CD4-positive, alpha-beta memory T cell (primary cell): ENCODE data around the gene MEPCE. TPM values are rescaled to one million over a fixed set of nuclear protein-coding genes. Genes with fewer than 3 reads are reported as not detected.
"Not testable (repeated sequence)": the region's sequence is repeated elsewhere in the genome, so short reads cannot be mapped to it uniquely, and the experiment has no call there.

Experiments
- CTCF ChIA-PET: fragments of 350-600 bp; sonication (Branson Sonifier 250); formaldehyde crosslinking; loops from one replicate; lab custom pipeline; 2021; ENCODE audit warnings: inconsistent platforms; ENCODE audit not compliant: partially characterized antibody; lab: Charles Lee
- POLR2A ChIA-PET: fragments of 350-600 bp; sonication (Branson Sonifier 250); formaldehyde crosslinking; loops from one replicate; lab custom pipeline; 2021; ENCODE audit not compliant: partially characterized antibody; lab: Charles Lee
- DNase-seq, 5 donors: peaks; one replicate each; pipeline versions ENCODE4 v3.0.0 to v3.0.0-alpha.2; 2020 to 2022; ENCODE audit warnings: mixed read lengths in 1 of 5
- H3K27ac ChIP-seq: one replicate; pipeline ENCODE4 v1.7.0; 2013; ENCODE audit warnings: low read depth, low read length
- H3K27me3 ChIP-seq: 2 replicates; pipeline ENCODE4 v1.7.0; 2013; ENCODE audit warnings: mild to moderate bottlenecking, low read length, moderate library complexity; ENCODE audit not compliant: insufficient read depth
- H3K36me3 ChIP-seq: 2 replicates; pipeline ENCODE4 v1.7.0; 2013; ENCODE audit warnings: mild to moderate bottlenecking, low read length, moderate library complexity; ENCODE audit not compliant: insufficient read depth
- H3K4me1 ChIP-seq: 2 replicates; pipeline ENCODE4 v1.7.0; 2013; ENCODE audit warnings: mild to moderate bottlenecking, low read length, moderate library complexity; ENCODE audit not compliant: insufficient read depth
- H3K4me3 ChIP-seq, 2 donors: one replicate each; pipeline ENCODE4 v1.7.0; 2013; ENCODE audit warnings: low read length in 2 of 2, mild to moderate bottlenecking in 1 of 2
- H3K9me3 ChIP-seq, 2 donors: one replicate each; pipeline ENCODE4 v1.7.0; 2013; ENCODE audit warnings: low read length in 2 of 2, control low read depth in 1 of 2; ENCODE audit not compliant: control insufficient read depth in 1 of 2
- H3K27ac Mint-ChIP-seq, 7 donors: one replicate each; pipeline ENCODE4 v1.8.0; 2020 to 2021; ENCODE audit warnings: mixed read lengths in 7 of 7, mild to moderate bottlenecking in 6 of 7, inconsistent platforms in 3 of 7, moderate library complexity in 3 of 7
- H3K27me3 Mint-ChIP-seq, 2 donors: one replicate each; pipeline ENCODE4 v1.8.0; 2020 to 2021; ENCODE audit warnings: mixed read lengths in 2 of 2
- H3K36me3 Mint-ChIP-seq, 2 donors: one replicate each; pipeline ENCODE4 v1.8.0; 2020 to 2021; ENCODE audit warnings: mixed read lengths in 2 of 2, inconsistent platforms in 1 of 2, mild to moderate bottlenecking in 1 of 2
- H3K4me1 Mint-ChIP-seq, 4 donors: one replicate each; pipeline ENCODE4 v1.8.0; 2020 to 2021; ENCODE audit warnings: mixed read lengths in 4 of 4, mild to moderate bottlenecking in 1 of 4
- H3K4me3 Mint-ChIP-seq, 8 donors: one replicate each; pipeline ENCODE4 v1.8.0; 2020 to 2021; ENCODE audit warnings: mixed read lengths in 8 of 8, mild to moderate bottlenecking in 7 of 8, moderate library complexity in 6 of 8, inconsistent platforms in 3 of 8
- H3K9me3 Mint-ChIP-seq, 8 donors: one replicate each; pipeline ENCODE4 v1.8.0; 2020 to 2021; ENCODE audit warnings: mixed read lengths in 8 of 8, mild to moderate bottlenecking in 5 of 8, inconsistent platforms in 3 of 8, moderate library complexity in 1 of 8
- intact Hi-C: fragments of 100-400 bp; cut with micrococcal nuclease; formaldehyde crosslinking; loops from one replicate; pipeline ENCODE4 v1.15.1; 2023
- polyA plus RNA-seq, 2 donors: library from polyadenylated mRNA; unstranded; fragments of 300-500 nt; fragmentation: Illumina TruSeq; gene quantifications; one replicate each; pipeline ENCODE4 v1.2.3, GENCODE V29; 2021
- total RNA-seq, 2 experiments: library from RNA; stranded (reverse); gene quantifications; one replicate each; pipeline ENCODE4 v1.2.3, GENCODE V29; 2021

Gene MEPCE
- total and polyA plus RNA-seq, 4 experiments from 2014 or later, result 7.9 to 58.8 (median 34.6) TPM

GRCh38 chr7:100444311-100445278 is 15.0 kb downstream of the MEPCE start:
- Histone ChIP-seq H3K36me3 (no peaks in the 10 kb centered on the region), H3K27ac (no peak overlapping the region), H3K9me3 (no peaks in the 10 kb centered on the region), H3K4me1 (peaks cover 13% of the 10 kb centered on the region), H3K27me3 (no peaks in the 10 kb centered on the region), H3K4me3 (no peak overlapping the region)
- Mint-ChIP-seq H3K27me3 (no peaks in the 10 kb centered on the region), H3K27ac (peak overlapping the region in 4 of 7 donors; percentile 46 to 52 (median 48)), H3K4me3 (no peak overlapping the region), H3K36me3 (no peaks in the 10 kb centered on the region), H3K4me1 (peaks cover 1 to 16% (median 5%) of the 10 kb centered on the region in 4 donors), H3K9me3 (no peaks in the 10 kb centered on the region)
- ChIA-PET CTCF (interaction anchor here (1.2 to 1.4 kb wide), 3 partner anchors 21 to 37 kb away, joined by 3 to 4 read pairs (median 3); no protein-coding TSS in a partner anchor), POLR2A (interaction anchor here (1.4 to 5.1 kb wide), 3 partner anchors 8 to 16 kb away, joined by 5 to 26 read pairs (median 11); partner anchors contain the start of genes MEPCE, PPP1R35 and ZCWPW1)
- intact Hi-C loops, result no loop called here
- no peak for DNase-seq

GRCh38 chr7:100446040-100446439 is 16.4 kb downstream of the MEPCE start:
- no peaks in the 10 kb centered on the region for H3K27me3 ChIP-seq
- H3K9me3 Mint-ChIP-seq, result no peaks in the 10 kb centered on the region

GRCh38 chr7:100447363-100447762 is 17.7 kb downstream of the MEPCE start:
- intact Hi-C loops, H3K36me3 Mint-ChIP-seq, DNase-seq, H3K27ac Mint-ChIP-seq, H3K27me3 Mint-ChIP-seq, H3K9me3 ChIP-seq, H3K4me3 Mint-ChIP-seq, H3K4me3 ChIP-seq, H3K36me3 ChIP-seq, H3K27me3 ChIP-seq, H3K9me3 Mint-ChIP-seq, H3K27ac ChIP-seq: not testable (repeated sequence)
- peaks cover 1 to 22% (median 5%) of the 10 kb centered on the region in 4 donors for H3K4me1 Mint-ChIP-seq
- ChIA-PET CTCF (interaction anchor here (0.6 to 1.2 kb wide), 2 partner anchors 40 to 172 kb away, joined by 3 read pairs; no protein-coding TSS in a partner anchor), POLR2A (interaction anchor here (1.1 to 5.1 kb wide), 2 partner anchors 11 to 18 kb away, joined by 3 to 26 read pairs; partner anchors contain the start of genes MEPCE, PPP1R35 and ZCWPW1)
- peaks cover 23% of the 10 kb centered on the region for H3K4me1 ChIP-seq

More at GRCh38 chr7:100446040-100446439, 16.4 kb downstream of the MEPCE start:
- Mint-ChIP-seq H3K4me1 (peaks cover 1 to 21% (median 5%) of the 10 kb centered on the region in 4 donors), H3K27ac (peak overlapping the region in 1 of 7 donors; percentile 53), H3K36me3 (no peaks in the 10 kb centered on the region), H3K27me3 (no peaks in the 10 kb centered on the region), H3K4me3 (no peak overlapping the region)
- Histone ChIP-seq H3K4me3 (no peak overlapping the region), H3K36me3 (no peaks in the 10 kb centered on the region), H3K27ac (no peak overlapping the region), H3K4me1 (peaks cover 23% of the 10 kb centered on the region), H3K9me3 (no peaks in the 10 kb centered on the region)
- ChIA-PET CTCF (no interaction called here), POLR2A (interaction anchor here (0.5 to 5.1 kb wide), 3 partner anchors 10 to 242 kb away, joined by 4 to 26 read pairs (median 11); partner anchors contain the start of genes MEPCE, PPP1R35 and ZCWPW1)
- intact Hi-C loops, result no loop called here
- DNase-seq, result no peak

GRCh38 chr7:100449190-100449795 is 19.7 kb downstream of the MEPCE start:
- Mint-ChIP-seq H3K36me3 (no peaks in the 10 kb centered on the region), H3K4me1 (peaks cover under 1 to 14% (median 4%) of the 10 kb centered on the region in 4 donors), H3K4me3 (peak overlapping the region in 4 of 8 donors; percentile 1 to 43 (median 18)), H3K27me3 (no peaks in the 10 kb centered on the region), H3K9me3 (no peaks in the 10 kb centered on the region), H3K27ac (no peak overlapping the region)
- CTCF ChIA-PET, result interaction anchor here (0.7 to 1.8 kb wide), 7 partner anchors 20 to 378 kb away, joined by 3 to 7 read pairs (median 5); no protein-coding TSS in a partner anchor
- intact Hi-C loops, result no loop called here
- H3K27me3 ChIP-seq, result no peaks in the 10 kb centered on the region
- peaks cover 22% of the 10 kb centered on the region for H3K4me1 ChIP-seq
- no peak overlapping the region for H3K27ac ChIP-seq
- POLR2A ChIA-PET, result interaction anchor here (1.0 to 3.1 kb wide), 3 partner anchors 11 to 19 kb away, joined by 4 to 33 read pairs (median 10); partner anchors contain the start of genes MEPCE and PPP1R35
- no peak for DNase-seq
- H3K36me3 ChIP-seq, result no peaks in the 10 kb centered on the region
- H3K4me3 ChIP-seq, result no peak overlapping the region
- H3K9me3 ChIP-seq, result no peaks in the 10 kb centered on the region

GRCh38 chr7:100452513-100452912 is 22.9 kb downstream of the MEPCE start:
- Mint-ChIP-seq H3K4me3 (no peak overlapping the region), H3K36me3 (no peaks in the 10 kb centered on the region), H3K27ac (no peak overlapping the region), H3K9me3 (no peaks in the 10 kb centered on the region), H3K4me1 (peaks cover 4 to 20% (median 6%) of the 10 kb centered on the region in 4 donors), H3K27me3 (no peaks in the 10 kb centered on the region)
- H3K27ac ChIP-seq, result no peak overlapping the region
- H3K9me3 ChIP-seq, result no peaks in the 10 kb centered on the region
- no peaks in the 10 kb centered on the region for H3K36me3 ChIP-seq
- intact Hi-C loops, result no loop called here
- H3K4me1 ChIP-seq, result peaks cover 14% of the 10 kb centered on the region
- POLR2A ChIA-PET, result interaction anchor here (1.2 to 1.9 kb wide), 3 partner anchors 22 to 160 kb away, joined by 4 read pairs; partner anchors contain the start of genes MOSPD3 and ZCWPW1
- no peaks in the 10 kb centered on the region for H3K27me3 ChIP-seq
- no peak overlapping the region for H3K4me3 ChIP-seq
- no peak for DNase-seq
- CTCF ChIA-PET, result interaction anchor here (0.7 to 2.3 kb wide), 3 partner anchors 15 to 320 kb away, joined by 3 to 6 read pairs (median 5); no protein-coding TSS in a partner anchor

GRCh38 chr7:100453854-100454253 is 24.2 kb downstream of the MEPCE start:
- H3K27me3 ChIP-seq, intact Hi-C loops, H3K9me3 ChIP-seq, H3K4me3 Mint-ChIP-seq, H3K4me3 ChIP-seq, H3K27ac Mint-ChIP-seq, H3K36me3 ChIP-seq, H3K27me3 Mint-ChIP-seq, H3K27ac ChIP-seq, H3K9me3 Mint-ChIP-seq, H3K36me3 Mint-ChIP-seq: not testable (repeated sequence)
- peak in 1 of 5 donors; percentile 3 for DNase-seq
- POLR2A ChIA-PET, result interaction anchor here (0.8 to 1.9 kb wide), 5 partner anchors 10 to 158 kb away, joined by 3 to 8 read pairs (median 4); partner anchors contain the start of genes MOSPD3 and PPP1R35
- peaks cover 5 to 20% (median 6%) of the 10 kb centered on the region in 4 donors for H3K4me1 Mint-ChIP-seq
- peaks cover 14% of the 10 kb centered on the region for H3K4me1 ChIP-seq
- CTCF ChIA-PET, result interaction anchor here (0.7 to 2.3 kb wide), 3 partner anchors 15 to 16 kb away, joined by 4 to 5 read pairs (median 4); no protein-coding TSS in a partner anchor
